SK-N-MC (cell line): ENCODE results near the gene UNKL.

Experiments
- DNase-seq: peaks from one replicate; pipeline ENCODE4 v3.0.0-alpha.2; 2011; ENCODE audit warnings: low read depth, low spot score
- H3K27ac ChIP-seq: fragments of 200-600 bp; sonication (generic); 2 replicates; pipeline ENCODE4 v1.5.1; 2016; ENCODE audit warnings: mixed run types
- H3K36me3 ChIP-seq: fragments of 200-600 bp; sonication (generic); 2 replicates; pipeline ENCODE4 v1.6.1; 2017; ENCODE audit warnings: antibody characterized with exemption, low read length, mixed read lengths; ENCODE audit not compliant: insufficient read depth
- H3K4me3 ChIP-seq: fragments of 200-600 bp; sonication (generic); 2 replicates; pipeline ENCODE4 v1.5.1; 2016
- H3K9ac ChIP-seq: fragments of 200-600 bp; sonication (generic); 2 replicates; pipeline ENCODE4 v1.8.0; 2017; ENCODE audit warnings: mixed run types, mixed read lengths; ENCODE audit not compliant: insufficient read length
- H3K9me3 ChIP-seq: fragments of 200-600 bp; sonication (generic); 2 replicates; pipeline ENCODE4 v1.6.1; 2017; ENCODE audit warnings: low read depth, mild to moderate bottlenecking, antibody characterized with exemption, low read length, moderate library complexity, mixed read lengths
- EZH2 ChIP-seq: fragments of 200-600 bp; sonication (generic); IDR thresholded peaks from one replicate; pipeline ENCODE4 v1.6.1; 2017; ENCODE audit warnings: antibody characterized with exemption
- FOXP2 ChIP-seq: optimal IDR thresholded peaks from 2 replicates; pipeline ENCODE3; 2011; ENCODE audit warnings: mild to moderate bottlenecking, moderate library complexity; ENCODE audit not compliant: insufficient read depth; ENCODE audit errors: extremely low read length, control extremely low read depth
- POLR2AphosphoS5 ChIP-seq: IDR thresholded peaks from 2 replicates; pipeline ENCODE4 v1.6.1; 2012; ENCODE audit warnings: mild to moderate bottlenecking, low read depth, low read length, borderline replicate concordance

The UNKL gene

DNA sequence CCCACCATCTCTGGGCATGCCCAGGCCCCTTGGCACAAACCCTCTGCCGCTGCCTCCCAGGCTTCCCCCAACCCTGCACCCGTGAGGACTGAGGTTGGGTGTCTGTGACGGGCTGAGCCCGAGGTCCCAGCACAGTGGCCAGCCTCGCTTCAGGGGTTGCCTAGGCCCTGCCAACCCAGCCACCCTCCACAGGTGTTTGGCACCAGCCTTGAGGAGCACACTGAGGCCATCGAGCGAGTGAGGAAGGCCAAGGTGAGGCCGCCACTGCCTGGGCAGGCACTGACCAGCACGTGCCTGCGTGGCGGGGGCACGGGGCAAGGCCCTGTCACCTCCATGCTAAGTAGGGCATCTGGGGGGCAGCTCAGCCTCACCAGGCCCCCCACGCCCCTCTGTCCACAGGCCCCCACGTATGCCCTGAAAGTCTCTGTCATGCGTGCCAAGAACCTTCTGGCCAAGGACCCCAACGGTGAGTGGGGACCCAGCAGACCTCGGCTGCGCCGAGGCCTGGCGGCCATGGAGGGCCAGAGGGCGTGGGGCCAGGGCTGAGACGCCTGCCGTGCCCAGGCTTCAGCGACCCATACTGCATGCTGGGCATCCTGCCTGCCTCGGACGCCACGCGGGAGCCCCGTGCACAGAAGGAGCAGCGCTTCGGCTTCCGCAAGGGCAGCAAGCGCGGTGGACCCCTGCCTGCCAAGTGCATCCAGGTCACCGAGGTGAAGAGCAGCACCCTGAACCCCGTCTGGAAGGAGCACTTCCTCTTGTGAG, 73.6 kb downstream of the UNKL start:
- H3K9me3 ChIP-seq: no peaks in the 10 kb centered on the region
- H3K27ac ChIP-seq: no peak overlapping the region
- no peak overlapping the region for H3K9ac ChIP-seq
- no peak for DNase-seq
- TF ChIP-seq POLR2AphosphoS5 (no peak), EZH2 (no peak), FOXP2 (no peak)
- no peaks in the 10 kb centered on the region for H3K36me3 ChIP-seq
- H3K4me3 ChIP-seq: no peak overlapping the region

DNA sequence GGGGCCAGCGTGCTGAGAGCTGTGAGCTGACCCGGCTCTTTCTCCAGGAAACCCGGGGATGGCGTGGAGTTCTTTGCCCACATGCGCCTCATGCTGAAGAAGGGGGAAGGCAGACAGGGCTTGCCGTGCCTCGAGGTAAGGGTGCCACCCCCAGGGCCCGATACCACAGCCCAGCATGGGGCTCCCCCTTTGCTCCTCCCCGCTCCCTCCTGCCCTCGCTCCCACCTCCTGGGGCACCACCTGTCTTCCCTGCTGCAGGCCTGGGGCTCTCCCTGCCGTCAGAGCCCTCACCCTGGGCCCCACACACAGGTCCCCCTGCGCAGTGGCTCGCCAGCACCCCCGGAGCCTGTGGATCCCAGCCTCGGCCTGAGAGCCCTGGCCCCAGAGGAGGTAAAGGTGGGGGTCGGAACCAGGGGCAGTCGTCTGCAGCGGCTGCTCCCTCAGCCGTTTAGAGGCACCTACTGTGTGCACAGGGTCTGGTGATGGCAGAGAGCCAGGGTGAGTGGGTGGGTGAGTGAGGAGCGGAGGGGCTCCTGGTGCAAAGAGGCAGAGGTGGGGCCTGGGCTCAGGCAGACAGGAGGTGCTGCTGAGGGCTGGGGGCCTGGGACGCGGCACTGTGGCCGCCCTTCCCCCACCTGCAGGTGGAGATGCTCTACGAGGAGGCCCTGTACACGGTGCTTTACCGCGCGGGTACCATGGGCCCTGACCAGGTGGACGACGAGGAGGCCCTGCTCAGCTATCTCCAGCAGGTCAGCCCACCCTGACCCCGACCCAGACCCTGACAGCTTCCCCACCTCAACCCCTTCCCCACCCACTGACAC, 75.4 kb downstream of the UNKL start:
- Histone ChIP-seq H3K4me3 (no peak overlapping the region), H3K9ac (no peak overlapping the region), H3K36me3 (no peaks in the 10 kb centered on the region), H3K27ac (no peak overlapping the region), H3K9me3 (no peaks in the 10 kb centered on the region)
- TF ChIP-seq FOXP2 (no peak), EZH2 (no peak), POLR2AphosphoS5 (no peak)
- DNase-seq: no peak

DNA sequence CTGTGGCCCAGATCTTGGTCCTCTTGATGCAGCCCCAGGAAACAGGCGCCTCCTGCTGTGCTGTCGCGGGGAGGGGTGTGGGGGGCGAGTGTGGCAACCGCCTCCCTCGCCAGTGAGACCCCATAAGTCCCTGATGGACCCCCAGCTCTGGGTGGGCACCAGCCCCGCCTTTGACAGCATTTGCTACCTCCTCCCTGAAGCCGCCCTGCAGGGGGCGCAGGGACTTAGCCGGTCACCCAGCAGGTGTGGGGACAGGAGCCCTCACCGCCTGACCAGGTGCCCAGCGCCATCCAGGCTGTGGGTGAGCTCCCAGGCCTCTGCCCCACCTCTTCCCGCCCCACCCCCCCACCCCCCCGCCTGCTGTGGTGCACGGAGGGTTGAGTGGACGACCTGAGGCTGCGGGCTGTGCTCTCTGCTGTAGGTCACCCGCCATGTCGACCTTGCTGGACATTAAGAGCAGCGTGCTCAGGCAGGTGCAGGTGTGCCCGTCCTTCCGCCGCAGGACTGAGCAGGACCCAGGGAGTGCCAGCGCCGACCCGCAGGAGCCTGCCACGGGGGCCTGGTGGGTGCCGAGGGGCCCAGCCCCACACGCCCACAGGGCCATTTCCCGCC, 76.3 kb downstream of the UNKL start:
- TF ChIP-seq EZH2 (no peak), FOXP2 (no peak), POLR2AphosphoS5 (no peak)
- H3K36me3 ChIP-seq: no peaks in the 10 kb centered on the region
- no peaks in the 10 kb centered on the region for H3K9me3 ChIP-seq
- DNase-seq: no peak
- no peak overlapping the region for H3K9ac ChIP-seq
- no peak overlapping the region for H3K27ac ChIP-seq
- H3K4me3 ChIP-seq: no peak overlapping the region

DNA sequence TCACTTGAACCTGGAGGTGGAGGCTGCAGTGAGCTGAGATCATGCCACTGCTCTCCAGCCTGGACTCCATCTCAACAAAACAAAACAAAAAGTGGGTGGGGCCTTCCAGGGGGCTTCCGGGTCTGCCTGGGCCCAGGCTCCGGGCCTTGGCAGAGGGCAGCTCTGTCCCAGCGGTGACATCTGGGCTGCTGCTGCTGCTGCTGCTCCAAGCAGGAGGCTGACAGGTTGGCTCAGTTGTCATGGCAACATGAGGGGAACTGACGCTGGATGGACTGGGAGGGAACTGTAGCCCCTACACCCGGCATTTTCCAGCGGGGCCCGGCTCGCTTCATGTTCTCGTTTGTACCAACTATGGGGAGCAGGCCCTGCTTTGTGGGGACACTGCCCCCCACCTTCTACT, 77.0 kb downstream of the UNKL start:
- no peak for TF ChIP-seq EZH2
- TF ChIP-seq FOXP2: no peak
- no peak for TF ChIP-seq POLR2AphosphoS5
- Histone ChIP-seq H3K4me3 (no peak overlapping the region), H3K9me3 (no peaks in the 10 kb centered on the region), H3K27ac (no peak overlapping the region), H3K36me3 (no peaks in the 10 kb centered on the region), H3K9ac (no peak overlapping the region)
- DNase-seq: no peak

DNA sequence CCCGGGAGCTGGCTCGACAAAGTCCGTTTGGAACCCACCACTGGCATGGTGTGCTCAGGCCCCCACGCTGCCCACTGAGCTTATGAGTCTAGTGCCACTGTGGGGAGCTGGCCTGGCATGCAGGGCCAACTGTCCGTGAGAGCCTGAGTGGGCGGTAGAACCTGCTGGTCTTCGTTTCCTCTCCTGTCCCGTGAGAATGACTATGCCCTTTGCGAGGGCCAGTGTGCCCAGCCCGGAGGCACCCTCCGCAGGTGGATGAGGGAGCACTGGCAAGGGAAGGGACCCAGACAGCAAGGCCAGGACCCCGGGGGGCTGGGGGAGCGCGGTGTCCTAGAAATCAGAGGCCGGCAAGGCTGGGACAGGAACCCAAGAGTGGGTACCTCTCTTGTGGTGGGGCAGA, 77.9 kb downstream of the UNKL start:
- no peak overlapping the region for H3K4me3 ChIP-seq
- no peak overlapping the region for H3K9ac ChIP-seq
- H3K27ac ChIP-seq: no peak overlapping the region
- no peaks in the 10 kb centered on the region for H3K9me3 ChIP-seq
- DNase-seq: no peak
- no peak for TF ChIP-seq POLR2AphosphoS5
- no peaks in the 10 kb centered on the region for H3K36me3 ChIP-seq

DNA sequence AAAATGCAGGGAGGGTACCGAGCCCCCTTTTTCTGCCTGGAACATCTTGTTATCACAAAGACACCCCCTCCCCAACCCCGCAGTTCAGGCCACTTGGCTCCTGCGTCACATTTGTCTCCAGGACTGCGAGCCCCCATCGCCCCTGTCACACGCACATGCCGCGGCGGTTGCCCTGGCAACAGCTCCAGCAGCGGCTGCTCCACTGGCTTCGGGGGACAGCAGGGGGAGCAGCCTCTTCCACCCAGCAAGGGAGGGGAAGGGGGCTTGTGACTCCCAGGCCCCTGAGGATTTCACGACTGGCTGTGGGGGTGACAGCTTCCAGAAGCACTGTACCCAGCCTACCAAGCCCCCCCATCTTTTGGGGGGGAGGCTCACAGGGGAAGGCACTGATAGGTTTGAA, 78.5 kb downstream of the UNKL start:
- no peak overlapping the region for H3K9ac ChIP-seq
- no peak for DNase-seq
- H3K27ac ChIP-seq: no peak overlapping the region
- no peaks in the 10 kb centered on the region for H3K36me3 ChIP-seq
- H3K9me3 ChIP-seq: no peaks in the 10 kb centered on the region
- no peak overlapping the region for H3K4me3 ChIP-seq
- TF ChIP-seq POLR2AphosphoS5 (no peak), EZH2 (no peak), FOXP2 (no peak)

DNA sequence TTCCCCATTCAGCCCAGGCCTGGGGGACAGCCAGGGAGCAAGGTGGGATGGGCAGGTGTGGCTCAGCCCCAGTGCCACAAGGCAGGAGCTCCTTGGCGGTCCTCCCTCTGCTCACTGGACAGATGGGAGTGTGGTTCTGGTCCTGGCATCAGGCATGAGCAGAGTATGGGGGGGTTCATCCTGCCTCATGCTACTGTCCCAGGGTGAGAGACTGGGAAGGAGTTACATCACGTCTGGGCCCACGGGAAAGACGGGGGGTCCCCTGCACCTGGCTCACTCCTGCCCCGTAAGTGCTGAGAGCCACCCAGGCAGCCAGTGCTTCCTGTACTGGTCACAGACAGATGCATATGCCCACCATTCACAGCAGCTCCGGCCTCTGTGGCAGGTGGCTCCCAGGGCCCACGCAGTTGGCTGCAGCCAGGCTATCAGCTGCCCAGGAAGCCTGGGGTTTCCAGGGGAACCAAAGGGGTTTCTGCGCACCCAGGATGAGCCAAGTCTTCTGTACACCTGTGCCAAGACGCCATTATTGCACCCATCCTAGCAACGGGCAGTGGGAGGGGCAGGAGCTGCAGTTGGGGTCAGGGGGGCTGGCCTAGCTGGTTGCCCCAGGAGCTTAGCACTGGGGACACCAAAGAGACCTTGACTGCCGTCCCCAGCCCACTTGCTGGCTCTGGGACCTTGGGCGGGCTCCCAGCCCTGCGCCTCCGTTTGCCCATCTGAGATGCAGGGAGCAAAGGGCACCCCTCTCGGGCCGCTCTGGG, 79.1 kb downstream of the UNKL start:
- no peak overlapping the region for H3K4me3 ChIP-seq
- H3K9ac ChIP-seq: no peak overlapping the region
- H3K9me3 ChIP-seq: no peaks in the 10 kb centered on the region
- H3K36me3 ChIP-seq: no peaks in the 10 kb centered on the region
- no peak for TF ChIP-seq EZH2
- TF ChIP-seq FOXP2: no peak
- TF ChIP-seq POLR2AphosphoS5: no peak
- DNase-seq: no peak
- no peak overlapping the region for H3K27ac ChIP-seq

DNA sequence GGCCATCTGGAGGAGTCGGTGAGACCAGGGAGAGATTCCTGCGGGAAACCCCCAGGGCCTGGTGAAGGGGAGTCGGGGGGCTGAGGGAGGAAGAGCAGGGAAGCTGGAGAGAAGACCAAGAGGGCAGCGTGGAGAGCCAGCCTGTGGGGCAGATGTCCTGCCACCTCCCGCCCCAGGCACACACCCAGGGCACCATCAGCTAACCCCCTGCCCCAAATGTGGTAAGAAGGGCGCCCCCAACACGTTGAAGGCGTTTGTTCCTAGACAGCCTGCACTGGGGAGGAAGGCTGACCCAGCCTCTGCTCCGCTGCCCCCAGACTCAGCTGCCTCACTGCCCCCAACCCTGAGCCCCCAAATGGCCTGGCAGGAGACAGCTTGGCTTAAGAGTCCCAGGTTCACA, 79.8 kb downstream of the UNKL start:
- no peak for DNase-seq
- Histone ChIP-seq H3K27ac (no peak overlapping the region), H3K9ac (no peak overlapping the region), H3K9me3 (no peaks in the 10 kb centered on the region), H3K4me3 (no peak overlapping the region), H3K36me3 (no peaks in the 10 kb centered on the region)
- TF ChIP-seq EZH2: no peak
- TF ChIP-seq FOXP2: no peak
